HepG2 (cell line): ENCODE results near the gene SKI. TPM values are rescaled to one million over a fixed set of nuclear protein-coding genes. Genes with fewer than 3 reads are reported as not detected.

ENCODE experiments used
- ATAC-seq: fragments of 200-7000 bp; cut with Tn5 transposase; 3 replicates; pipeline ENCODE4 v1.9.1; 2020; ENCODE audit warnings: mild to moderate bottlenecking, moderate library complexity
- BruUV-seq: library from RNA; stranded (reverse); fragments of 400-500 nt; replicated peaks from 2 replicates; lab custom pipeline; 2021; lab: Mats Ljungman, UMichigan
- CTCF ChIA-PET: fragments of 300-600 bp; formaldehyde crosslinking; extraction: SDS; loops from one replicate; lab custom pipeline; 2021; ENCODE audit warnings: low total read pairs, inconsistent platforms, low intra/inter-chr PET ratio; lab: Yijun Ruan, JAX
- POLR2A ChIA-PET: fragments of 350-600 bp; sonication (Branson Sonifier 250); formaldehyde crosslinking; loops from one replicate; lab custom pipeline; 2020; ENCODE audit warnings: antibody characterized with exemption, inconsistent platforms; lab: Yijun Ruan, JAX
- DNase-seq: peaks from one replicate; pipeline ENCODE4 v3.0.0-alpha.2; 2015; ENCODE audit warnings: low spot score
- FAIRE-seq: peaks from 3 replicates; lab custom pipeline; 2011; peaks lifted over from hg19 to GRCh38; lab: Jason Lieb, UNC
- H2AFZ ChIP-seq: one replicate; pipeline ENCODE4 v1.6.1; 2011; ENCODE audit warnings: low read length, inconsistent platforms
- H3K27ac ChIP-seq: fragments of 300-600 bp; 3 replicates; pipeline ENCODE4 v1.8.0; 2011; ENCODE audit warnings: mixed run types, mild to moderate bottlenecking, mixed read lengths, low read length, inconsistent platforms; ENCODE audit not compliant: insufficient read depth; ENCODE audit errors: extremely low read length
- H3K27me3 ChIP-seq, 2 experiments: fragments of 200-600 bp in 1 of 2; 2 replicates in 1 of 2; 3 replicates in 1 of 2; pipeline versions ENCODE4 v1.6.0 to v1.8.0; 2011; ENCODE audit warnings: low read length in 2 of 2, mild to moderate bottlenecking in 2 of 2, moderate library complexity in 2 of 2, inconsistent platforms in 1 of 2; ENCODE audit not compliant: insufficient read depth in 2 of 2, control insufficient read depth in 1 of 2
- H3K36me3 ChIP-seq, 2 experiments: fragments of 200-600 bp in 1 of 2; replicated peaks in 1 of 2; 2 replicates in 1 of 2; 3 replicates in 1 of 2; pipeline versions ENCODE4 v1.5.1 to v1.8.0; 2011; ENCODE audit warnings: low read length in 2 of 2, inconsistent platforms in 1 of 2; ENCODE audit not compliant: insufficient read depth in 2 of 2, control insufficient read depth in 1 of 2
- H3K4me1 ChIP-seq: 2 replicates; pipeline ENCODE4 v1.5.1; 2012; ENCODE audit warnings: low read length, inconsistent platforms; ENCODE audit not compliant: insufficient read depth
- H3K4me2 ChIP-seq: 2 replicates; pipeline ENCODE4 v1.6.0; 2011; ENCODE audit warnings: low read depth, low read length, inconsistent platforms
- H3K4me3 ChIP-seq, 3 experiments: fragments of 200-600 bp in 1 of 3; sonication (generic), shearing (Covaris generic) in 1 of 3; replicated peaks in 1 of 3; 2 replicates each; pipeline ENCODE4 v1.5.1; 2011 to 2016; ENCODE audit warnings: low read length in 3 of 3, inconsistent platforms in 2 of 3, low read depth in 2 of 3, mild to moderate bottlenecking in 2 of 3, control low read depth in 1 of 3, mixed read lengths in 1 of 3; ENCODE audit not compliant: insufficient read depth in 1 of 3
- H3K79me2 ChIP-seq: one replicate; pipeline ENCODE4 v1.6.1; 2011; ENCODE audit warnings: low read length, inconsistent platforms; ENCODE audit not compliant: insufficient read depth
- H3K9ac ChIP-seq: 2 replicates; pipeline ENCODE4 v1.6.0; 2011; ENCODE audit warnings: mild to moderate bottlenecking, low read depth, low read length, inconsistent platforms; ENCODE audit not compliant: insufficient read depth
- H3K9me3 ChIP-seq: 2 replicates; pipeline ENCODE4 v1.5.1; 2012; ENCODE audit warnings: mild to moderate bottlenecking, low read length
- H4K20me1 ChIP-seq: 2 replicates; pipeline ENCODE4 v1.6.0; 2011; ENCODE audit warnings: inconsistent platforms, mild to moderate bottlenecking, low read length, moderate library complexity; ENCODE audit not compliant: insufficient read depth
- AGO1 ChIP-seq: fragments of 200-400 bp; formaldehyde crosslinking; IDR thresholded peaks from 2 replicates; pipeline ENCODE4 v1.6.1; 2017; ENCODE audit warnings: mild to moderate bottlenecking, low read depth, low read length, moderate library complexity; ENCODE audit not compliant: poor library complexity, severe bottlenecking
- AKAP8 ChIP-seq: sonication (generic); formaldehyde crosslinking; IDR thresholded peaks from 2 replicates; pipeline ENCODE4 v1.5.1; 2020; ENCODE audit warnings: mild to moderate bottlenecking, missing genetic modification reagents
- ATAD3A ChIP-seq: sonication (generic); formaldehyde crosslinking; IDR thresholded peaks from 2 replicates; pipeline ENCODE4 v1.4.0; 2020; ENCODE audit warnings: missing genetic modification reagents
- GFI1 ChIP-seq: sonication (generic); formaldehyde crosslinking; IDR thresholded peaks from 2 replicates; pipeline ENCODE4 v1.5.0; 2020; ENCODE audit warnings: missing genetic modification reagents, mild to moderate bottlenecking, borderline replicate concordance
- HMG20A ChIP-seq: IDR thresholded peaks from 2 replicates; pipeline ENCODE4 v1.6.1; 2016; ENCODE audit warnings: borderline replicate concordance
- KMT2B ChIP-seq: IDR thresholded peaks from 2 replicates; pipeline ENCODE4 v1.6.1; 2016; ENCODE audit warnings: missing genetic modification reagents, missing compliant biosample characterization
- MAF1 ChIP-seq: sonication (generic); formaldehyde crosslinking; IDR thresholded peaks from 2 replicates; pipeline ENCODE4 v1.5.0; 2020; ENCODE audit warnings: missing genetic modification reagents, borderline replicate concordance
- PAWR ChIP-seq: sonication (generic); formaldehyde crosslinking; IDR thresholded peaks from 2 replicates; pipeline ENCODE4 v1.4.0; 2020; ENCODE audit warnings: missing genetic modification reagents, mild to moderate bottlenecking, borderline replicate concordance
- U2AF1 ChIP-seq: fragments of 200-400 bp; formaldehyde crosslinking; optimal IDR thresholded peaks from 2 replicates; pipeline ENCODE3; 2017; ENCODE audit warnings: mild to moderate bottlenecking, low read depth, low read length
- ZNF10 ChIP-seq: sonication (generic); formaldehyde crosslinking; IDR thresholded peaks from 2 replicates; pipeline ENCODE4 v1.4.0; 2020; ENCODE audit warnings: mild to moderate bottlenecking, low read depth, missing genetic modification reagents, borderline replicate concordance
- ZNF17 ChIP-seq: sonication (generic); formaldehyde crosslinking; IDR thresholded peaks from 2 replicates; pipeline ENCODE4 v1.5.0; 2020; ENCODE audit warnings: mild to moderate bottlenecking, missing genetic modification reagents
- ZNF367 ChIP-seq: sonication (generic); formaldehyde crosslinking; IDR thresholded peaks from 2 replicates; pipeline ENCODE4 v1.4.0; 2020; ENCODE audit warnings: missing genetic modification reagents, borderline replicate concordance
- ZNF484 ChIP-seq: sonication (generic); formaldehyde crosslinking; IDR thresholded peaks from 2 replicates; pipeline ENCODE4 v1.5.1; 2020; ENCODE audit warnings: mild to moderate bottlenecking, low read depth, missing genetic modification reagents, borderline replicate concordance
- ZNF790 ChIP-seq: sonication (generic); formaldehyde crosslinking; IDR thresholded peaks from 2 replicates; pipeline ENCODE4 v1.8.0; 2022; ENCODE audit warnings: missing genetic modification reagents, mild to moderate bottlenecking, borderline replicate concordance
- WGBS: methylation state at CpG from one replicate; pipeline ENCODE4 v1.1.6; 2017; ENCODE audit warnings: low lambda C conversion rate; 5-methylcytosine and 5-hydroxymethylcytosine counted together
- in situ Hi-C: cut with HindIII; loops from 2 replicates; pipeline ENCODE4 v1.10.0; 2017; ENCODE audit warnings: low pct_unique_long_range_greater_than_20kb; ENCODE audit not compliant: extremely low pct_ligation_motif_present
- intact Hi-C: fragments of 100-400 bp; cut with micrococcal nuclease; formaldehyde crosslinking; loops from one replicate; pipeline ENCODE4 v1.10.0; 2022; ENCODE audit not compliant: unreplicated experiment
- polyA plus RNA-seq, 8 experiments: library from polyadenylated mRNA; depleted of rRNA in 3 of 8; stranded (reverse) in 7 of 8; unstranded in 1 of 8; fragments of >200 nt; fragmentation: Illumina TruSeq in 4 of 8; extraction: Trizol in 4 of 8; gene quantifications; 2 replicates each; pipeline versions ENCODE4 v1.2.1 to v1.2.3, GENCODE V29; 2011 to 2016; ENCODE audit warnings: low read depth in 4 of 8, missing spikeins in 1 of 8, mixed read lengths in 1 of 8; ENCODE audit not compliant: insufficient read depth in 1 of 8
- total RNA-seq, 5 experiments: library from RNA; depleted of rRNA; stranded (reverse); fragments of >200 nt; fragmentation: Illumina TruSeq; extraction: Trizol; gene quantifications; 2 replicates each; pipeline ENCODE4 v1.2.3, GENCODE V29; 2016; ENCODE audit warnings: low read depth in 1 of 5
- TF ChIP-seq, protein P1 (sequence below): sonication (generic); formaldehyde crosslinking; IDR thresholded peaks from 2 replicates; pipeline ENCODE4 v1.4.0; 2020; ENCODE audit warnings: missing genetic modification reagents; ENCODE audit errors: not compliant biosample characterization
- TF ChIP-seq, protein P2 (sequence below): sonication (generic); formaldehyde crosslinking; conservative IDR thresholded peaks from 2 replicates; pipeline ENCODE4 v1.8.0; 2022; ENCODE audit warnings: mild to moderate bottlenecking, moderate library complexity, missing genetic modification reagents

The SKI gene
- total and polyA plus RNA-seq, 2 of the 13 experiments (the other 11 are each of a cell fraction or from before 2014, with no cell fraction given): 4.7 to 6.9 TPM

- TF ChIP-seq MAF1 (no peak), AKAP8 (CRISPR knock-in tag) (peak; percentile 25; the same call in 1 of the 2 replicates), GFI1 (CRISPR knock-in tag) (no peak)
Measured at GRCh38 chr1:2187619-2188018, 40.5 kb upstream of the SKI start (continued).

GRCh38 chr1:2188336-2188735 lies 39.8 kb upstream of the SKI start:
- ChIA-PET CTCF (no interaction called here), POLR2A (interaction anchor here (2.0 kb wide), 1 partner anchor 19 kb away, joined by 11 read pairs; no protein-coding TSS in a partner anchor)
- Histone ChIP-seq H3K4me3 (no peak overlapping the region), H3K4me1 (peaks cover 40% of the 10 kb centered on the region), H3K9ac (no peak overlapping the region), H2AFZ (no peak overlapping the region), H3K9me3 (no peaks in the 10 kb centered on the region), H3K27ac (no peak overlapping the region), H4K20me1 (no peaks in the 10 kb centered on the region), H3K4me2 (no peak overlapping the region), H3K79me2 (peaks cover 22% of the 10 kb centered on the region), H3K36me3 (peaks cover 5 to 15% of the 10 kb centered on the region in 2 experiments), H3K27me3 (no peaks in the 10 kb centered on the region)
- in situ Hi-C loops: loop anchor here (25.0 kb wide), 1 partner anchor 324 kb away; no protein-coding TSS in a partner anchor
- BruUV-seq: no TSS peak
- TF ChIP-seq ZNF10 (CRISPR knock-in tag) (no peak), ATAD3A (CRISPR knock-in tag) (no peak), HMG20A (CRISPR knock-in tag) (no peak), MAF1 (no peak), PAWR (no peak), KMT2B (CRISPR knock-in tag) (no peak), ZNF790 (CRISPR knock-in tag) (no peak), U2AF1 (no peak), ZNF367 (CRISPR knock-in tag) (no peak), AGO1 (no peak), ZNF484 (CRISPR knock-in tag) (no peak), ZNF17 (CRISPR knock-in tag) (no peak)
- TF ChIP-seq, protein P1, sequence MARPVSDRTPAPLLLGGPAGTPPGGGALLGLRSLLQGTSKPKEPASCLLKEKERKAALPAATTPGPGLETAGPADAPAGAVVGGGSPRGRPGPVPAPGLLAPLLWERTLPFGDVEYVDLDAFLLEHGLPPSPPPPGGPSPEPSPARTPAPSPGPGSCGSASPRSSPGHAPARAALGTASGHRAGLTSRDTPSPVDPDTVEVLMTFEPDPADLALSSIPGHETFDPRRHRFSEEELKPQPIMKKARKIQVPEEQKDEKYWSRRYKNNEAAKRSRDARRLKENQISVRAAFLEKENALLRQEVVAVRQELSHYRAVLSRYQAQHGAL: no peak
- TF ChIP-seq, protein P2, sequence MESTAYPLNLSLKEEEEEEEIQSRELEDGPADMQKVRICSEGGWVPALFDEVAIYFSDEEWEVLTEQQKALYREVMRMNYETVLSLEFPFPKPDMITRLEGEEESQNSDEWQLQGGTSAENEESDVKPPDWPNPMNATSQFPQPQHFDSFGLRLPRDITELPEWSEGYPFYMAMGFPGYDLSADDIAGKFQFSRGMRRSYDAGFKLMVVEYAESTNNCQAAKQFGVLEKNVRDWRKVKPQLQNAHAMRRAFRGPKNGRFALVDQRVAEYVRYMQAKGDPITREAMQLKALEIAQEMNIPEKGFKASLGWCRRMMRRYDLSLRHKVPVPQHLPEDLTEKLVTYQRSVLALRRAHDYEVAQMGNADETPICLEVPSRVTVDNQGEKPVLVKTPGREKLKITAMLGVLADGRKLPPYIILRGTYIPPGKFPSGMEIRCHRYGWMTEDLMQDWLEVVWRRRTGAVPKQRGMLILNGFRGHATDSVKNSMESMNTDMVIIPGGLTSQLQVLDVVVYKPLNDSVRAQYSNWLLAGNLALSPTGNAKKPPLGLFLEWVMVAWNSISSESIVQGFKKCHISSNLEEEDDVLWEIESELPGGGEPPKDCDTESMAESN (CRISPR knock-in tag): no peak
- 97% methylated on average over 12 of the region's 16 CpGs for WGBS
- intact Hi-C loops: no loop called here
- no peak for DNase-seq
- no peak for FAIRE-seq
- no peak for ATAC-seq
